HG03095 (cell line): ENCODE results near the gene OCA2.

Experiments used
- ATAC-seq: cut with Tn5 transposase; IDR thresholded peaks from one replicate; pipeline ENCODE4 v1.9.1; 2021; ENCODE audit warnings: moderate library complexity; ENCODE audit not compliant: unreplicated experiment

The OCA2 gene

GRCh38 chr15:27826902-27827714 is 272.0 kb downstream of the OCA2 start:
- no peak for ATAC-seq

GRCh38 chr15:27826411-27826810 is 272.7 kb downstream of the OCA2 start:
- no peak for ATAC-seq

GRCh38 chr15:27824841-27825422 is 274.2 kb downstream of the OCA2 start:
- ATAC-seq = no peak

GRCh38 chr15:27821273-27821672 is 277.8 kb downstream of the OCA2 start:
- no peak for ATAC-seq

GRCh38 chr15:27820722-27821121 is 278.4 kb downstream of the OCA2 start:
- no peak for ATAC-seq

GRCh38 chr15:27820232-27820631 is 278.9 kb downstream of the OCA2 start:
- no peak for ATAC-seq

- no peak for ATAC-seq
These were observed 281.9 kb downstream of the OCA2 start for GRCh38 chr15:27817258-27817657.

- ATAC-seq = no peak
These were observed 282.3 kb downstream of the OCA2 start for GRCh38 chr15:27816790-27817189.

- no peak for ATAC-seq
These were observed 284.1 kb downstream of the OCA2 start for GRCh38 chr15:27815035-27815434.

GRCh38 chr15:27813139-27813538 is 286.0 kb downstream of the OCA2 start:
- ATAC-seq = no peak

GRCh38 chr15:27808182-27808581 is 290.9 kb downstream of the OCA2 start:
- no peak for ATAC-seq

GRCh38 chr15:27807335-27807734 is 291.8 kb downstream of the OCA2 start:
- no peak for ATAC-seq

- ATAC-seq = no peak
These were observed 292.7 kb downstream of the OCA2 start for GRCh38 chr15:27806396-27806795.

GRCh38 chr15:27805261-27806220 is 293.6 kb downstream of the OCA2 start:
- ATAC-seq = no peak

- ATAC-seq = no peak
These were observed 294.4 kb downstream of the OCA2 start for GRCh38 chr15:27804569-27805260.

- no peak for ATAC-seq
These were observed 300.3 kb downstream of the OCA2 start for GRCh38 chr15:27798807-27799206.

GRCh38 chr15:27797765-27798164 is 301.4 kb downstream of the OCA2 start:
- no peak for ATAC-seq

GRCh38 chr15:27796405-27797320 is 302.5 kb downstream of the OCA2 start:
- ATAC-seq = no peak

- no peak for ATAC-seq
These were observed 306.3 kb downstream of the OCA2 start for GRCh38 chr15:27792756-27793264.

GRCh38 chr15:27790270-27790669 is 308.8 kb downstream of the OCA2 start:
- no peak for ATAC-seq
